GM18951 (cell line): Measurements from ENCODE around the gene SPATA2L.
"Not testable (repeated sequence)": the region's sequence is repeated elsewhere in the genome, so short reads cannot be mapped to it uniquely, and the experiment has no call there.

Experiments
- POLR2A ChIP-seq: IDR thresholded peaks from 4 replicates; pipeline ENCODE4 v1.6.1; 2011; ENCODE audit warnings: mild to moderate bottlenecking; ENCODE audit not compliant: insufficient read length, insufficient read depth; ENCODE audit errors: extremely low read depth
- in situ Hi-C: fragments of 300-500 bp; cut with MboI; formaldehyde crosslinking; loops from one replicate; pipeline ENCODE4 v1.12.0; 2022; ENCODE audit warnings: low sequenced_read_pairs, mixed read lengths, inconsistent platforms; ENCODE audit not compliant: unreplicated experiment

SPATA2L gene

DNA sequence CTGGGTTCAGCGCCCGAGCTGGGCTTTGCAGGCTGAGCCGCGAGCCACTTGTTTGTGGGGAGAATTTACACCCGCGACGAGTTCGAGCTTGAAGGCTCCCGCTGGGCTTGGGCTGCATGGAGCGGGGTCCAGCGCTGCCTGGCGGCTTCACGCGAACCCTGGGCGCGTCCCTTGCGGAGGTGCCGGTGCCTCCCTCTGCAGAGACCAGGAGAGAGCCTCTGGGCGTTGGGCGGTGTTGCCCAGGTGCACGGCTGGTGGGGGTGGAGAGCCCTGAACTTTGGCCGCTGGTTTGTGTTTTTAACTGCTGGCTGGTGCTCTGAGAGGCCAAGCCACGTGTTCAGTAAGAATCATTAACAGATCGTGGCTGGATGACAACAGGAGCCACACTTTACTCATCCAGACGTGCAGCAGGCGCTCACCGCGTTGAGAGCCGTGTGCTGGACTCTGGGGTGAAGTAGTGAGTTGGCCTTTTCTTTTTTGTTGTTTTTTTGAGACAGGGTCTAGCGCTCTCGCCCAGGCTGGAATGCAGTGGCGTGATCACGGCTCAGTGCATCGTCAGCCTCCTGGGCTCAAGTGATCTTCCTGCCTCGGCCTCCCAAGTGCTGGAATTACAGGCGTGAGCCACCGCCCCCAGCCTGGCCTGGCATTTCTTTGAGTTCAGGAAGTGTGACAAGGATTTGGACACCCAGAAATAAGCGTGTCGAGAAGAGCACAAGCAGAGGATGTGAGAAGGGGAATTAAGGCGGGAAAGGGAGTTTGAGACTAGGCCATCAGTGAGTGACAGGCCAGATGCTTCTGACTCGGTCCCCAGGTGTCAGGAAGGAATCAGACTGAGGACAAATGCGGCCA, 14.2 kb downstream of the SPATA2L start:
- no peak for TF ChIP-seq POLR2A
- in situ Hi-C loops, result no loop called here

DNA sequence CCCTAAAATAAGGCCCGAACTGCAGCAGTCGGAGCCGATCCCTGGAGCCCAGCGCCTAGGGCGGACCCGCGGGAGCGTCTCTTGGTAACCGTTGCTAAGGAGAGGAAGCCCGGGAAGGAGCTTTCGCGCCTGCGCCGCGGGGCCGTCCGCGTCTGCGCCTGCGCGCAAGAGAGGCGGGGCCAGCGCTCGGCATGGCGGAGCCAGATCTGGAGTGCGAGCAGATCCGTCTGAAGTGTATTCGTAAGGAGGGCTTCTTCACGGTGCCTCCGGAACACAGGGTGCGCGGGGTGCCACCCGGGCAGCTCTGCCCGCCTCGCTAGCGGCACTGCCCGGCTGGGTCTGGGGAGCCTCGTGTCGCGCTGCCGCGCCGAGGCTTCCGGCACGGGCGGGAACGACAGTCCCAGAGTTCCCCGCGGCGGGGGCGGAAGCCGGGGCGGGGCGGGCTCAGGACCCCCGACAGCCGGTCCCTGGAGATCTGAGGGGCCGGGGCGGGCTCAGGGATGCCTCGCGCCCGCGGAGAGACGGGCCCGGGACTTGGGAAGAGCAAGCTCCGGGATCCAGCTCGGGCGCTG, 14.9 kb downstream of the SPATA2L start, which contains the start of gene CDK10:
TSS of gene CDK10 (plus strand) at position 170 of the 572 bp plus-strand sequence. CDS start at position 192, 22 bp downstream.
- peak; percentile 96 for TF ChIP-seq POLR2A
- in situ Hi-C loops, result no loop called here

DNA sequence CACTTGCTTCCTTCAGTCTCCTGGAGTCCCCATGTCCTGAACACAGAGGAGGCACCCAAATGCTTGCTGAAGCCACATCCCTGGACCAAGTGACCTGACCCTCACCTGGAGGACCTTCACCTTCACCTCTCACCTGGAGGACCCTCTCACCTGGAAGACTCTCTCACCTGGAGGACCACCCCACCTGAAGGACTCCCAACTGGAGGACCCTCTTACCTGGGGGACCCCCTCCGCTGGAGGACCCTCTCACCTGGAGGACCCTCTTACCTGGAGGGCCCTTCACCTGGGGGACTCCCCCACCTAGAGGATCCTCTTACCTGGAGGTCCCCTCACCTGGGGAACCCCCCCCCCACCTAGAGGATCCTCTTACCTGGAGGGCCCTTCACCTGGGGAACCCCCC, 15.6 kb downstream of the SPATA2L start:
- in situ Hi-C loops, result no loop called here
- no peak for TF ChIP-seq POLR2A

DNA sequence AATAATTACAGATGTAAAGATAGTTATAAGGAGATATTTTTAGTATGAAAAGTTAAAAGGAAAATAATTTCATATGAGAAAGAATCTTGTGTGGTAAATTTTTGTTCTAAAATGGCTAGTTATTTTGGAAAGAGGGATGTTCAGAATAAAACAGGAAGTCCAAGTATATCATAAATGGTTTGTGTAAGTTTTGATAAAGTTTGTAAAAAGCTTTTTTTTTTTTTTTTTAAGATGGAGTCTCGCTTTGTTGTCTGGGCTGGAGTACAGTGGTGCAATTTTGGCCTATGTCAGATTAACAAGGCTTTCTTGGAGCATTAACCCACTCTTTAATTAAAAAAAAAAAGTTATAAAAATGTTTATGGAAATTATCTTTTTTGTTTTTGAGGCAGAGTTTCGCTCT, 23.2 kb downstream of the SPATA2L start:
- in situ Hi-C loops, result no loop called here
- no peak for TF ChIP-seq POLR2A

DNA sequence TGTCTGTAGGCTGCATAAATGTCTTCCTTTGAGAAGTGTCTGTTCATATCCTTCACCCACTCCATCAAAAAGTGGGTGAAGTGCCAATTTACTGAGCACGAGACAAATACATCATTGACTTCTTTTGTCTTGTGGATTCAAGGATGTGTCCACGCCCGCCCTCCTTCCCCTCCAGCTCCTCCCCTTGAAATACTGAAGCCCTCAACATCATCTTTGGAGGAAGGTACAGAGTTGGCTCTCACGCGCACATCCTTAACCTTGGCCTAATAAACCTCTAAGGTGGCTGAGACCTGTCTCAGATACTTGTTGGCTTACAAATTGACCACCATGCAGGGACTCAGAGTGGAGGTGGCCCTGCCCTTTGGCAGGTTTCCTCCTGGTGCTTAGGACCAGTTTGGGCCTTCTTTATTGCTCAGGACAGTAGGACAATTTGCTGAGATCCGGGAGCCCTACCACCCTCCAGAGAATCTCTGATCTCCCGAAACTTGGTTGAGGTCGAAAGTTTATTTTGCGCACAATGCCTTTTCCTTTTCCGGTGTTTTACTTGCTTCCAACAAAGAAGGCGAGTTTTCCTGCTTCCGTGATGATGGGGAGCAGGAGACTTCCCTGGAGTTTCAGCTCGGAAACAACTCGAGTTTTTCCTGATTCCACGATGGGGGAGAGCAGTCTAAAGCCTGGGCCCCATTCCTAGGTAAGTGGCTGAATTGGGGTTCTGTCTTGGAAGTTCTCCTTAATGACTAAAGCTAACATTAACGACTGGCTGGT, 29.1 kb downstream of the SPATA2L start:
- TF ChIP-seq POLR2A, result no peak
- in situ Hi-C loops, result no loop called here

DNA sequence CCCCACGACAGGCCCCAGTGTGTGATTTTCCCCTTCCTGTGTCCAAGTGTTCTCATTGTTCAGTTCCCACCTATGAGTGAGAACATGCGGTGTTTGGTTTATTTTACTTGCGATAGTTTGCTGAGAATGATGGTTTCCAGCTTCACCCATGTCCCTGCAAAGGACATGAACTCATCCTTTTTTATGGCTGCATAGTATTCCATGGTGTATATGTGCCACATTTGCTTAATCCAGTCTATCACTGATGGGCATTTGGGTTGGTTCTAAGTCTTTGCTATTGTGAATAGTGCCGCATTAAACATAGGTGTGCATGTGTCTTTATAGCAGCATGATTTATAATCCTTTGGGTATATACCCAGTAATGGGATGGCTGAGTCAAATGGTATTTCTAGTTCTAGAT, 29.9 kb downstream of the SPATA2L start:
- in situ Hi-C loops, result not testable (repeated sequence)

DNA sequence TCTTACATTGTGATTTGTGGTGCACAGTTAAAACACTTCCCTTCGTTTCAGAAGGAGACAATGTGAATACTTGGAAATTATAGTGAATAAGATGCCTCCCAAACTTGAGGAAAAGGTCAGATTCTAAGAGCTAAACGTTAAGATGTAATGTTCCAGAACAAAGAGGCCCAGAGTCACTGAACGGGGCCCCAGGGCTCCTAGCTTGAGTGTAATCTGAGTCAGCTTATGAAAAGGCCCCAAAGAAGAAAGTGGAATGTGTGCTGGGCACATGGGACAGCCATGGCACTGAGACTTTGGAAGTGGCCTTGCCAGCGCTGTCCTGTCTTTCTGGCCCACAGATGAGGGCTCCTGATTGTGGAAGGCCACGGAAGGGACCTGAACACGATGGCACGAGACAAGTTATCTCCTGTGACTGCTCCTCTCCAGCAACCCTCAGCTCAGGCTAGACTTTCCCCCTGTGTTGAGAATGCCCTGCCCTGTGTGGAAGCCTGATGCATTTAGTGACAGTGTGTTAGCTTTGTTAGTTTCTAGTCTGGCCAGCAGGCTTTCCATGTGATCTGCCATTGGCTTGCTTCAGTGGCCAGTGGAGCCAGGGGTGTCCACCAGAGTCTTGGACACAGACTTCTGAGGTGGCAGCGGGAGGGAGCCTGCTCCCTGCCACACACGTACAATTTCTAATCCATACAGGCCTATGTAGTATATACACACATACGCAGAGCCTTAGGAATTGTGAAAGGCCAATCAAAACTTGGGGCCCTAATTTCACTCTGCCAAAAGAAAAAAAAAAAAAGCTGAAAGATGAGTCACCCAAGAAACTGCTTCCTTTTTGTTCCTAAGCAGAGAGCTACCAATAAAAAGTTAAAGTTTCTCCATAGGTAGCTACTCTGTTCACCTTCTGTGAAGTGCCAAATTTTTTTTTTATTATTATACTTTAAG, 30.7 kb downstream of the SPATA2L start:
- TF ChIP-seq POLR2A, result no peak
- in situ Hi-C loops, result no loop called here

DNA sequence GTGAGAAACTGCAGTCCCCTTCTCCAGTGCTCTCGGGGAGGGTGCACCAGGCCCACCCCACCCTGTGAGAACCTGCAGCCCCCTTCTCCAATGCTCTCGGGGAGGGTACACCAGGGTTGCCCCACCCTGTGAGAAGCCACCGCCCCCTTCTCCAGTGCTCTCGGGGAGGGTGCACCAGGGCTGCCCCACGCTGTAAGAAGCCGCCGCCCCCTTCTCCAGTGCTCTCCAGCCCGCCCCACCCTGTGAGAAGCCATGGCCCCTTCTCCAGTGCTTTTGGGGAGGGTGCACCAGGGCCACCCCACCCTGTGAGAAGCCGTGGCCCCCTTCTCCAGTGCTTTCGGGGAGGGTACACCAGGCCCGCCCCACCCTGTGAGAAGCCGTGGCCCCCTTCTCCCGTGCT, 31.8 kb downstream of the SPATA2L start:
- in situ Hi-C loops, result no loop called here

DNA sequence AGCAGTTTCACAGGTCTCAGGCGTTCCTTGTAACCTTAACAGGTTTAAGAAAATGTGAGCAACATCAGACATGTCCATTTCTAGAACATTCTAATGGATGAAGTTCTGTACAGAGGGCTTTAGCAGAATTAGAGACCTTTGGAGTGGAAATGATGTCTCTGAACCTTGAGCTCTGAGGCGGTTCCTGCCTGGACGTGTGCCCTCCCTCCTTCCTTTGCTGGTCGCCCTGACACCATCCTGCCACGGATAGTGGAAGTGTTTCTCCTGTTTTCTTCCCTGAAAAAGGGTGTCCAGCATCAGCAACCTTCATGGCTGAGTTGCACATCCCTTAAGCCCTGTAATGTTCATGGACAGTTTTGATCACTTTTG, 32.7 kb downstream of the SPATA2L start:
- no peak for TF ChIP-seq POLR2A
- in situ Hi-C loops, result no loop called here

More for the DNA sequence above, 31.8 kb downstream of the SPATA2L start:
- TF ChIP-seq POLR2A, result no peak

DNA sequence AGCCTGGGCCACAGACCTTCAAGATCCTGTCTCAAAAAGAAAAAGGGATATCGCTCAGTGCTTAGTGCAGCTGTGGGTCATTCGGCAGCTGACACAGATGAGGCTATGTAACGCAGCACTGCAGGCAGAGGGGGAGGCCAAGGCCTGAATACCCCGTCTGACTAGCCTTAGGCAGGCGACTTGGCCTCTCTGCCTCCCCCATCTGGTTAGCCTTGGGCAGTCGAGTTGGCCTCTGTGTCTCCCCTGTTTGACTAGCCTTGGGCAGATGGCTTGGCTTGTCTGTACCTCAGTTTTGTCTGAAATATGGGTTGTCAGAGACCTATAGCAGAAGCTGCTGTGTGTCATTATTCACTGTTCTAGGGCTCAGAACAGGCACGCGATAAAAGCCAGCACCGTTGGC, 33.9 kb downstream of the SPATA2L start:
- no peak for TF ChIP-seq POLR2A
- in situ Hi-C loops, result no loop called here

DNA sequence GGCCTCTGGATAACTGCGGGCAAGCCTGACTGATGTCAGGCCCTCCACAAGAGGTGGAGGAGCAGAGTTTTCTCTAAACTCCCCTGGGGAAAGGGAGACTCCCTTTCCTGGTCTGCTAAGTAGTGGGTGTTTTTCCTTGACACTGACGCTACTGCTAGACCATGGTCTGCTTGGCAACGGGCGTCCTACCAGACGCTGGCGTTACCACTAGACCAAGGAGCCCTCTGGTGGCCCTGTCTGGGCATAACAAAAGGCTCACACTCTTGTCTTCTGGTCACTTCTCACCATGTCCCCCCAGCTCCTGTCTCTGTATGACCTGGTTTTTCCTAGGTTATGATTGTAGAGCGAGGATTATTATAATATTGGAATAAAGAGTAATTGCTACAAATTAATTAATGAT, 34.5 kb downstream of the SPATA2L start:
- in situ Hi-C loops, result not testable (repeated sequence)

DNA sequence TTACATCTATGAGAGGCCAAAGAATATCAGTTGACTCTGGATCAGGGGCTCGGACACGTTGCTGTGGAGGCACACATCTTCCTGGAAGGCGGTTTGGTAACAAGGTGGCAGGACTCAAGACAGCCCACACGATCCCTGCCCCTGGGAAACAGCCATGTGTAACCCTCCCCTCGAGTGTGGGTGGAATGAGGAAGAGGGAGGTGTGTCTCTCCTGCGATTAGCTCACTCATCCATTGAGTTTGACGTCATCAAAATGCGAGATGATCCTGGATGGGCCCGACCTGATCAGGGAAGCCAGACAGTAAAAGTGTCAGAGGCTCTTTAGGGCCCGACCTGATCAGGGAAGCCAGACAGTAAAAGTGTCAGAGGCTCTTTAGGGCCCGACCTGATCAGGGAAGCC, 37.3 kb downstream of the SPATA2L start:
- in situ Hi-C loops, result not testable (repeated sequence)

DNA sequence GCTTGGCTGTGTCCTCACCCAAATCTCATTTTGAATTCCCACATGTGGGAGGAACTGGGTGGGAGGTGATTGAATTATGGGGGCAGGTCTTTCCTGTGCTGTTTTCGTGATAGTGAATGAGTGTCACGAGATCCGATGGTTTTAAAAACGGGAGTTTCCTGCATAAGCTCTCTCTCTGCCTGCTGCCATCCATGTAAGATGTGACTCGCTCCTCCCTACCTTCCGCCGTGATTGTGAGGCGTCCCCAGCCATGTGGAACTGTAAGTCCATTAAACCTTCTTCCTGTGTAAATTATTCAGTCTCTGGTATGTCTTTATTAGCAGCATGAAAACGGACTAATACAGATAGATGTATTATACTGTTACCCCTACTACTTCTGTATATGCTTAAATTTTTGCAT, 40.3 kb downstream of the SPATA2L start:
- in situ Hi-C loops, result no loop called here
- TF ChIP-seq POLR2A, result no peak
